Heart right ventricle (tissue), 16 donors: Measurements from ENCODE around the gene COMT. TPM values are rescaled to one million over a fixed set of nuclear protein-coding genes. Genes with fewer than 3 reads are reported as not detected.

Experiments used
- ATAC-seq, 8 donors: fragments of 200-7000 bp; cut with Tn5 transposase; one replicate each; pipeline ENCODE4 v1.9.1; 2020; ENCODE audit warnings: mild to moderate bottlenecking in 8 of 8, moderate library complexity in 8 of 8, moderate number of reproducible peaks in 1 of 8
- DNase-seq, 2 donors: peaks; one replicate each; pipeline ENCODE4 v3.0.0-alpha.2; 2020
- H3K27ac ChIP-seq, 10 donors: fragments of 200-600 bp; sonication (generic) in 2 of 10; one replicate each; pipeline versions ENCODE4 v1.5.0 to v1.8.0; 2020 to 2022; ENCODE audit warnings: mild to moderate bottlenecking in 3 of 10
- H3K27me3 ChIP-seq, 7 donors: fragments of 200-600 bp; one replicate each; pipeline ENCODE4 v1.8.0; 2021 to 2022; ENCODE audit warnings: mild to moderate bottlenecking in 2 of 7
- H3K36me3 ChIP-seq, 9 donors: fragments of 200-600 bp; sonication (generic) in 1 of 9; one replicate each; pipeline versions ENCODE4 v1.5.0 to v1.8.0; 2020 to 2022; ENCODE audit warnings: mild to moderate bottlenecking in 2 of 9
- H3K4me1 ChIP-seq, 9 donors: fragments of 200-600 bp; sonication (generic) in 1 of 9; one replicate each; pipeline versions ENCODE4 v1.5.0 to v1.8.0; 2020 to 2022; ENCODE audit warnings: mild to moderate bottlenecking in 4 of 9
- H3K4me3 ChIP-seq, 10 donors: fragments of 200-600 bp; sonication (generic) in 2 of 10; one replicate each; pipeline versions ENCODE4 v1.5.0 to v1.8.0; 2020 to 2022; ENCODE audit warnings: mild to moderate bottlenecking in 7 of 10, moderate library complexity in 2 of 10
- H3K9me3 ChIP-seq, 11 donors: fragments of 200-600 bp in 10 of 11; sonication (generic) in 2 of 11; one replicate each; pipeline versions ENCODE4 v1.5.0 to v1.8.0; 2013 to 2022; ENCODE audit warnings: mild to moderate bottlenecking in 2 of 11, control low read depth in 1 of 11, moderate library complexity in 1 of 11
- CTCF ChIP-seq, 9 donors: fragments of 200-600 bp; sonication (generic) in 2 of 9; IDR thresholded peaks; one replicate each; pipeline versions ENCODE4 v1.5.0 to v1.8.0; 2021 to 2022; ENCODE audit warnings: antibody characterized with exemption in 9 of 9, mild to moderate bottlenecking in 5 of 9, moderate library complexity in 1 of 9
- WGBS, 2 donors: extraction: QIAGEN DNeasy Blood & Tissue Kit; methylation state at CpG; one replicate each; pipeline ENCODE4 v1.1.7; 2013; ENCODE audit warnings: inconsistent platforms in 1 of 2; 5-methylcytosine and 5-hydroxymethylcytosine counted together
- intact Hi-C, 10 donors: fragments of 100-400 bp; cut with DNase I; formaldehyde crosslinking; loops; one replicate each; pipeline versions ENCODE4 v1.11.1 to v1.14.2; 2022
- polyA plus RNA-seq, 2 donors: library from polyadenylated mRNA; stranded (reverse); fragments of 200-250 nt; gene quantifications; one replicate each; pipeline ENCODE4 v1.2.3, GENCODE V29; 2013
- total RNA-seq, 10 donors: library from RNA; stranded (reverse); fragmentation: NEBNext Ultra II Directional in 3 of 10; extraction: Animal tissue kit (Norgen Biotek cat#: 25700) in 3 of 10; gene quantifications; one replicate each; pipeline versions ENCODE4 v1.2.1 to v1.2.4, GENCODE V29; 2021 to 2023
- donor health status: Arrhythmogenic right ventricular cardiomyopathy.
- donor health status: ischemic (EF 13 %, LVEDD 7.1; RV severe dilation, severe dysfunction).
- donor health status: healthy with polysubstance abuse.
- donor health status: DM: no; HTN: yes; CAD: no.
- donor health status: DM: no; HTN: no; CAD: no.
- donor health status: ischemic (EF 25% LVEDD 6.9; RV normal size, moderate dysfunction).
- donor health status: ischemic (EF 25% LVEDD 5.7; RV mildly dilated, moderate dysfunction).
- donor health status: healthy.
- donor health status: DM: yes; HTN: yes; CAD: no.
- donor health status: Ischemic cardiomyopathy.
- donor health status: ischemic (EF 35%, LVEDD 5.7; RV mildly dilated, moderate dysfunction).
- donor health status: nonischemic (EF 11% LVEDD 7.7; RV severe dilation, severe dysfunction).
- donor health status: DM: yes; HTN: yes; CAD: no.
- donor health status: PGD.
- donor health status: ischemic (EF 29% LVEDD 5.4; RV normal size, mild dysfunction).
- donor health status: nonischemic (EF 23%, LVEDD 6.1; RV moderate dilation, normal function).

The COMT gene
- total and polyA plus RNA-seq, 12 donors, result 42.9 to 273 (median 101) TPM

- no peaks in the 10 kb centered on the region for H3K9me3 ChIP-seq
- H3K36me3 ChIP-seq, result peaks cover 0 to 48% (median 9%) of the 10 kb centered on the region in 9 donors
- 95 to 98% methylated on average over 16 of the region's 16 CpGs for WGBS, 2 donors
- peaks cover 33 to 48% (median 42%) of the 10 kb centered on the region in 9 donors for H3K4me1 ChIP-seq
- intact Hi-C loops, result loop anchor here in 1 of 10 donors (2.0 kb wide), 1 partner anchor 21 kb away; no protein-coding TSS in a partner anchor
- peak in 1 of 2 donors; percentile 3 for DNase-seq
- H3K4me3 ChIP-seq, result no peak overlapping the region
- TF ChIP-seq CTCF (IDR thresholded peaks at IDR 0.05), result no peak
- no peaks in the 10 kb centered on the region for H3K27me3 ChIP-seq
- no peak for ATAC-seq
- H3K27ac ChIP-seq, result peak overlapping the region in 8 of 10 donors; percentile 32 to 95 (median 88)
Observed at GRCh38 chr22:19981961-19982920, 40.7 kb downstream of the COMT start.

DNA sequence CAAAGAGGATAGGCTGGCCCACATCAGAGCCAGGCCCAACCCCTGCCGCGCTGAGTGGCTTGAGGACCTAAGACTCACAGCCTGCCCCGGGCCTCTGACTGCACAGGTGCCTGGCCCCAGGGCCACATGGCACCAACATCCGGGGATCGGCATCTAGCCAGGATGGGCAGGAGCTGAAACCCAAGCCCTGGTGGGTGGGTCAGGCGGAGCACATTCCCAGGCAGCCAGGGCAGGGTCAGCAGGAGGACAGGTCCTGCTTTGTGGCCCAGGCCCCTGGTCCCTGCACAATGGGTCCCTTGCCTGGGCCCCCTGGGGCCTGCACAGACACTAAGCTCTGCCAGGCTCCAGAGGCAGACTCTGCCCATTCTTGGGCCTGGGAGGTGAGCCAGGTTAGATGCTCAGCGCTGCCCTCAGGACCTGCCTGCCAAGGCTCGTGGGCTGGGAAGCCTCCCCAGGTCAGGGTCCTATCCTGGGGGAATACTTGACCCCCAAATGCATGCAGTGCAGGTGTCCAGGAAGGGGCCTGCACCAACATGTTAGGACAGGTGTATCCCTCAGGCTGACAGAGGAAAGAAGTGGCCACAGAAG, 41.5 kb downstream of the COMT start:
- WGBS, 2 donors, result 68 to 72% methylated on average over 8 of the region's 8 CpGs
- intact Hi-C loops, result loop anchor here in 2 of 10 donors (1.0 to 2.0 kb wide), 2 partner anchors 18 to 20 kb away; no protein-coding TSS in a partner anchor
- H3K9me3 ChIP-seq, result no peaks in the 10 kb centered on the region
- no peaks in the 10 kb centered on the region for H3K27me3 ChIP-seq
- TF ChIP-seq CTCF (IDR thresholded peaks at IDR 0.05), result no peak
- DNase-seq, result peak in 1 of 2 donors; percentile 33
- peak overlapping the region; percentile 57 to 95 (median 86) for H3K27ac ChIP-seq
- H3K36me3 ChIP-seq, result peaks cover 0 to 40% (median 9%) of the 10 kb centered on the region in 9 donors
- peaks cover 37 to 54% (median 42%) of the 10 kb centered on the region in 9 donors for H3K4me1 ChIP-seq
- H3K4me3 ChIP-seq, result no peak overlapping the region
- ATAC-seq, result peak in 5 of 8 donors; percentile 5 to 58 (median 34)

- peak overlapping the region; percentile 57 to 95 (median 86) for H3K27ac ChIP-seq
- peak in 6 of 8 donors; percentile 10 to 66 (median 44) for ATAC-seq
- H3K4me3 ChIP-seq, result no peak overlapping the region
- WGBS, 2 donors, result 63 to 66% methylated on average over 5 of the region's 5 CpGs
- peak; percentile 48 to 53 for DNase-seq
- intact Hi-C loops, result loop anchor here in 2 of 10 donors (1.0 to 2.0 kb wide), 2 partner anchors 18 to 19 kb away; no protein-coding TSS in a partner anchor
- no peaks in the 10 kb centered on the region for H3K9me3 ChIP-seq
- H3K4me1 ChIP-seq, result peaks cover 37 to 61% (median 48%) of the 10 kb centered on the region in 9 donors
- H3K27me3 ChIP-seq, result no peaks in the 10 kb centered on the region
- peaks cover 0 to 33% (median 7%) of the 10 kb centered on the region in 9 donors for H3K36me3 ChIP-seq
- no peak for TF ChIP-seq CTCF (IDR thresholded peaks at IDR 0.05)
Observed at GRCh38 chr22:19983741-19984140, 42.2 kb downstream of the COMT start.

GRCh38 chr22:19984201-19984753, 42.7 kb downstream of the COMT start:
- intact Hi-C loops, result no loop called here
- peaks cover 37 to 66% (median 48%) of the 10 kb centered on the region in 9 donors for H3K4me1 ChIP-seq
- peak; percentile 23 to 85 (median 70) for ATAC-seq

More at GRCh38 chr22:19984201-19984753, 42.7 kb downstream of the COMT start:
- Histone ChIP-seq H3K27ac (peak overlapping the region; percentile 57 to 95 (median 86)), H3K4me3 (no peak overlapping the region), H3K27me3 (no peaks in the 10 kb centered on the region), H3K36me3 (peaks cover 0 to 28% (median 7%) of the 10 kb centered on the region in 9 donors), H3K9me3 (no peaks in the 10 kb centered on the region)
- 67 to 70% methylated on average over 19 of the region's 19 CpGs for WGBS, 2 donors
- DNase-seq, result peak; percentile 54 to 79
- TF ChIP-seq CTCF (IDR thresholded peaks at IDR 0.05), result no peak
